Keratinocyte (primary cell): Measurements from ENCODE around the gene PITPNC1. TPM values are rescaled to one million over a fixed set of nuclear protein-coding genes. Genes with fewer than 3 reads are reported as not detected.

Experiments
- DNase-seq: peaks from one replicate; pipeline ENCODE4 v3.0.0-alpha.2; 2011; ENCODE audit warnings: low read depth, missing footprints, low spot score
- FAIRE-seq: peaks from 2 replicates; lab custom pipeline; 2011; peaks lifted over from hg19 to GRCh38; lab: Jason Lieb, UNC
- H2AFZ ChIP-seq: 2 replicates; pipeline ENCODE4 v1.6.0; 2012; ENCODE audit warnings: low read length, control low read depth, inconsistent platforms; ENCODE audit not compliant: control insufficient read depth
- H3K27ac ChIP-seq: 2 replicates; pipeline ENCODE4 v1.5.1; 2011; ENCODE audit warnings: low read length; ENCODE audit not compliant: control insufficient read depth, insufficient read depth
- H3K27me3 ChIP-seq: 3 replicates; pipeline ENCODE4 v1.6.0; 2011; ENCODE audit warnings: low read length; ENCODE audit not compliant: control insufficient read depth, insufficient read depth; ENCODE audit errors: extremely low read depth
- H3K36me3 ChIP-seq, 2 experiments: 2 replicates in 1 of 2; 3 replicates in 1 of 2; pipeline ENCODE4 v1.5.1; 2011; ENCODE audit warnings: low read length in 2 of 2, mild to moderate bottlenecking in 1 of 2; ENCODE audit not compliant: control insufficient read depth in 2 of 2, insufficient read depth in 2 of 2; ENCODE audit errors: extremely low read depth in 1 of 2
- H3K4me1 ChIP-seq: 3 replicates; pipeline ENCODE4 v1.5.1; 2011; ENCODE audit warnings: low read length; ENCODE audit not compliant: control insufficient read depth, insufficient read depth; ENCODE audit errors: extremely low read depth
- H3K4me2 ChIP-seq: 3 replicates; pipeline ENCODE4 v1.6.0; 2011; ENCODE audit warnings: low read depth, low read length; ENCODE audit not compliant: control insufficient read depth, insufficient read depth; ENCODE audit errors: extremely low read depth
- H3K4me3 ChIP-seq, 3 experiments: fragments of 200-600 bp in 1 of 3; sonication (generic) in 1 of 3; 2 replicates in 2 of 3; 3 replicates in 1 of 3; pipeline ENCODE4 v1.5.1; 2011 to 2016; ENCODE audit warnings: low read length in 3 of 3, mild to moderate bottlenecking in 3 of 3, control low read depth in 2 of 3, inconsistent platforms in 1 of 3, low read depth in 1 of 3, mixed read lengths in 1 of 3, mixed run types in 1 of 3, moderate library complexity in 1 of 3; ENCODE audit not compliant: control insufficient read depth in 2 of 3, insufficient read depth in 2 of 3; ENCODE audit errors: extremely low read depth in 1 of 3
- H3K79me2 ChIP-seq: 2 replicates; pipeline ENCODE4 v1.6.0; 2012; ENCODE audit warnings: low read length; ENCODE audit not compliant: control insufficient read depth, insufficient read depth
- H3K9ac ChIP-seq: 3 replicates; pipeline ENCODE4 v1.6.0; 2011; ENCODE audit warnings: low read length; ENCODE audit not compliant: control insufficient read depth, insufficient read depth; ENCODE audit errors: extremely low read depth
- H3K9me1 ChIP-seq: 3 replicates; pipeline ENCODE4 v1.6.0; 2011; ENCODE audit warnings: low read length; ENCODE audit not compliant: control insufficient read depth, insufficient read depth; ENCODE audit errors: extremely low read depth
- H3K9me3 ChIP-seq: 2 replicates; pipeline ENCODE4 v1.5.1; 2012; ENCODE audit warnings: low read depth, low read length; ENCODE audit not compliant: control insufficient read depth
- H4K20me1 ChIP-seq: 3 replicates; pipeline ENCODE4 v1.6.0; 2011; ENCODE audit warnings: low read length; ENCODE audit not compliant: control insufficient read depth, insufficient read depth; ENCODE audit errors: extremely low read depth
- CTCF ChIP-seq, 3 experiments: IDR thresholded peaks in 1 of 3; conservative IDR thresholded peaks in 1 of 3; optimal IDR thresholded peaks in 1 of 3; 2 replicates in 2 of 3; 3 replicates in 1 of 3; pipeline versions ENCODE3 to v1.5.1; 2011; ENCODE audit warnings: low read length in 3 of 3, mild to moderate bottlenecking in 3 of 3, moderate library complexity in 2 of 3, control low read depth in 1 of 3, inconsistent platforms in 1 of 3; ENCODE audit not compliant: insufficient read depth in 2 of 3; ENCODE audit errors: extremely low read depth in 1 of 3
- EZH2 ChIP-seq: IDR thresholded peaks from one replicate; pipeline ENCODE4 v1.6.1; 2012; ENCODE audit warnings: inconsistent platforms, mild to moderate bottlenecking, low read length, moderate library complexity
- dilution Hi-C: fragments of 300-500 bp; cut with MboI; formaldehyde crosslinking; loops from one replicate; pipeline ENCODE4 v1.7.0; 2020; ENCODE audit warnings: low sequenced_read_pairs; ENCODE audit not compliant: extremely low pct_ligation_motif_present
- polyA plus RNA-seq, 5 experiments: library from polyadenylated mRNA; depleted of rRNA in 3 of 5; stranded (reverse) in 3 of 5; stranded (forward) in 1 of 5; unstranded in 1 of 5; fragments of >200 nt; gene quantifications; 1 replicate in 1 of 5; 2 replicates in 3 of 5; 3 replicates in 1 of 5; pipeline versions ENCODE4 v1.2.1 to v1.2.3, GENCODE V29; 2011 to 2012; ENCODE audit warnings: missing spikeins in 2 of 5, low read depth in 1 of 5, low replicate concordance in 1 of 5

The PITPNC1 gene
- polyA plus RNA-seq, 1 donor (not counting 4 experiments of a cell fraction or from before 2014, with no cell fraction given), result 24.8 TPM

- Histone ChIP-seq H3K4me1 (no peaks in the 10 kb centered on the region), H3K9me3 (no peaks in the 10 kb centered on the region), H3K9ac (no peak overlapping the region), H3K79me2 (peaks cover 3% of the 10 kb centered on the region), H3K36me3 (no peaks in the 10 kb centered on the region), H3K4me2 (no peak overlapping the region), H4K20me1 (no peaks in the 10 kb centered on the region), H3K27ac (no peak overlapping the region), H3K4me3 (no peak overlapping the region), H3K27me3 (no peaks in the 10 kb centered on the region), H2AFZ (no peak overlapping the region), H3K9me1 (no peaks in the 10 kb centered on the region)
- DNase-seq, result no peak
- no peak for FAIRE-seq
- dilution Hi-C loops, result no loop called here
- TF ChIP-seq EZH2 (no peak), CTCF (optimal IDR thresholded peaks at IDR 0.05 in 1 of 3, IDR thresholded peaks at IDR 0.05 in 1 of 3, conservative IDR thresholded peaks at IDR 0.05 in 1 of 3; ENCODE audit: extremely low read depth in 1 of 3, insufficient read depth in 2 of 3, low read length in 3 of 3) (no peak)
Observed at GRCh38 chr17:67449065-67449464, 72.0 kb downstream of the PITPNC1 start.

- H3K4me2 ChIP-seq, result no peak overlapping the region
- no peak for TF ChIP-seq CTCF (optimal IDR thresholded peaks at IDR 0.05 in 1 of 3, IDR thresholded peaks at IDR 0.05 in 1 of 3, conservative IDR thresholded peaks at IDR 0.05 in 1 of 3; ENCODE audit: extremely low read depth in 1 of 3, insufficient read depth in 2 of 3, low read length in 3 of 3)
- no peak overlapping the region for H3K4me3 ChIP-seq
- dilution Hi-C loops, result no loop called here
- no peak overlapping the region for H3K9ac ChIP-seq
- H3K27me3 ChIP-seq, result no peaks in the 10 kb centered on the region
- no peaks in the 10 kb centered on the region for H3K4me1 ChIP-seq
- H3K36me3 ChIP-seq, result no peaks in the 10 kb centered on the region
- no peaks in the 10 kb centered on the region for H3K9me3 ChIP-seq
- DNase-seq, result no peak
- H4K20me1 ChIP-seq, result no peaks in the 10 kb centered on the region
- H3K79me2 ChIP-seq, result peaks cover 3% of the 10 kb centered on the region
- no peak overlapping the region for H3K27ac ChIP-seq
- H3K9me1 ChIP-seq, result no peaks in the 10 kb centered on the region
- H2AFZ ChIP-seq, result no peak overlapping the region
- no peak for FAIRE-seq
Observed at GRCh38 chr17:67449845-67450755, 73.0 kb downstream of the PITPNC1 start.
